Measurements from ENCODE around the gene ENTPD8. TPM values are rescaled to one million over a fixed set of nuclear protein-coding genes. Genes with fewer than 3 reads are reported as not detected.

The ENTPD8 gene
- total RNA-seq, 1 donor from 2014 or later = 0.24 TPM

DNA sequence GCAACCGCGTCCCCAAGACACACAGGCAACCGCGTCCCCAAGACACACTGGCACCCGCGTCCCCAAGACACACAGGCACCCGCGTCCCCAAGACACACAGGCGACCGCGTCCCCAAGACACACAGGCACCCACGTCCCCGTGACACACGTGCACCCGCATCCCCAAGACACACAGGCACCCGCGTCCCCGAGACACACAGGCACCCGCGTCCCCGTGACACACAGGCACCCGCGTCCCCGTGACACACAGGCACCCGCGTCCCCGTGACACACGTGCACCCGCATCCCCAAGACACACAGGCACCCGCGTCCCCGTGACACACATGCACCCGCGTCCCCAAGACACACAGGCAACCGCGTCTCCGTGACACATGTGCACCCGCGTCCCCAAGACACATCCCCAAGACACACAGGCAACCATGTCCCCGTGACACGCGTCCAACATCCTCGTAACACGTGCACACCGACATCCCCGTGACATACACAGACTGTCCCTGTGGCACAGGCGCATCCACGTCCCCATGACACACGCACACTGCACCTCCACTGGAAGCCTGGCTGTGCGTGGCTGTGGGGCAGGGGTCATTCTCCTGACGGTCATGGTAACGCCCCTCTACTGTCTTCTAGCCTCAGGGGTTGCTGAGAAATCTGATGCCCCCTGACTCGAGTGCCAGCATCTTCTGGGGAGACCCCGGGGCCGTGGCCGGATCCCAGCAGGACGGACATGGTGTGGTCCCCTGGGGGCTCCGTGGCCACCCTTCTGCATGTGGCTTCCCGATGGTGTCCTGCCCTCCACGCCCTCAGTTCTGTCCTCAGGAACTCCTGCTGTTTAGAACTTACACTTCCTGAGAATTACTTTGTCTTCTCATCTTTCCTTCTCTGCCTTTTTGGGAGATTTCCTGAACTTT is 42.3 kb downstream of the ENTPD8 start:
- H3K9me3 Mint-ChIP-seq (ENCODE audit: unreplicated experiment) = no peaks in the 10 kb centered on the region

GRCh38 chr9:137397675-137398423 is 43.3 kb downstream of the ENTPD8 start:
- no peak for TF ChIP-seq CTCF (IDR thresholded peaks at IDR 0.05)
- Mint-ChIP-seq H3K9me3 (ENCODE audit: unreplicated experiment) (no peaks in the 10 kb centered on the region), H3K27ac (ENCODE audit: unreplicated experiment) (no peak overlapping the region), H3K4me1 (ENCODE audit: unreplicated experiment) (peaks cover 5% of the 10 kb centered on the region), H3K36me3 (ENCODE audit: unreplicated experiment) (peaks cover 12% of the 10 kb centered on the region), H3K27me3 (ENCODE audit: unreplicated experiment) (no peaks in the 10 kb centered on the region), H3K4me3 (ENCODE audit: unreplicated experiment) (no peak overlapping the region)
- DNase-seq (ENCODE audit: extremely low spot score, unreplicated experiment) = no peak

More for the DNA sequence above, 42.3 kb downstream of the ENTPD8 start:
- TF ChIP-seq CTCF (IDR thresholded peaks at IDR 0.05) = no peak
- H3K4me1 Mint-ChIP-seq (ENCODE audit: unreplicated experiment) = peaks cover 5% of the 10 kb centered on the region
- H3K4me3 Mint-ChIP-seq (ENCODE audit: unreplicated experiment) = no peak overlapping the region
- H3K27ac Mint-ChIP-seq (ENCODE audit: unreplicated experiment) = no peak overlapping the region
- H3K36me3 Mint-ChIP-seq (ENCODE audit: unreplicated experiment) = peaks cover 12% of the 10 kb centered on the region
- no peaks in the 10 kb centered on the region for H3K27me3 Mint-ChIP-seq (ENCODE audit: unreplicated experiment)
- DNase-seq (ENCODE audit: extremely low spot score, unreplicated experiment) = no peak

DNA sequence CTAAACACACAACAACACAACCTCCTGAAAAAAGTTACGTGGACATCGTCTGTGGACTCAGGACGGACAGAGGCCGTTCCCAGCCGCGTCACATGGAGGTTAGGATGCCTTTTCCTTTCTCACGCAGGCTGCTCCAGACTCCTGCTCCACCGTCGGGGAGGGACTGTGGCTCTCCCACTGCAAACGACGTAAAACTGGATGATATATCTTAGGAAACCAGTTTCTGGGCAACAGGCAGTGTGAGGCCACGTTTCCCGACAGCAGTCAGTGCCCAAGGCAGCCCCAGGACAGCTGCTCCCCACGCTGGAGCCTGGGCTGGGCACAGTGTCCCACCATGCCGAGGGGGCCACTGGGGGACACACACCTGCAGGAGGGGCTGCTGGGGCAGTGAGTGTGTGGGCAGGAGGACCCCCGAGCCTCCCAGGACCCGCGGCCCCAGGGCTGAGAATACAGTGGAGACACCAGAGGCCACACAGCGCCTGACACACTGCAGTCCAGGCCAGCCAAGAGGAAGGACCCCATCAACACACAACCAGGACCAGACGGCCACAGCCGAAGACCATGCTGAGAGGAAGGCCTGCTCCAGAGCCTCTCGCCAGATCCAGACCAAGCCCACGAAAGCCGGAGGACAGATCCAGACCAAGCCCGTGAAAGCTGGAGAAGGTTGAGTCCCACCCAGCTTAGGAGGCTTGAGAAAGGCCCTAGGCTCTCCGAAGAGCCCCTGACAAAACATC is 44.4 kb downstream of the ENTPD8 start:
- Mint-ChIP-seq H3K4me3 (ENCODE audit: unreplicated experiment) (no peak overlapping the region), H3K27ac (ENCODE audit: unreplicated experiment) (no peak overlapping the region), H3K36me3 (ENCODE audit: unreplicated experiment) (peaks cover 12% of the 10 kb centered on the region), H3K9me3 (ENCODE audit: unreplicated experiment) (no peaks in the 10 kb centered on the region), H3K4me1 (ENCODE audit: unreplicated experiment) (peaks cover 5% of the 10 kb centered on the region), H3K27me3 (ENCODE audit: unreplicated experiment) (no peaks in the 10 kb centered on the region)
- no peak for DNase-seq (ENCODE audit: extremely low spot score, unreplicated experiment)
- TF ChIP-seq CTCF (IDR thresholded peaks at IDR 0.05) = no peak

GRCh38 chr9:137396227-137396626 is 44.9 kb downstream of the ENTPD8 start:
- peaks cover 5% of the 10 kb centered on the region for H3K4me1 Mint-ChIP-seq (ENCODE audit: unreplicated experiment)
- DNase-seq (ENCODE audit: extremely low spot score, unreplicated experiment) = no peak
- peaks cover 12% of the 10 kb centered on the region for H3K36me3 Mint-ChIP-seq (ENCODE audit: unreplicated experiment)
- H3K4me3 Mint-ChIP-seq (ENCODE audit: unreplicated experiment) = no peak overlapping the region
- TF ChIP-seq CTCF (IDR thresholded peaks at IDR 0.05) = no peak
- H3K9me3 Mint-ChIP-seq (ENCODE audit: unreplicated experiment) = no peaks in the 10 kb centered on the region
- no peak overlapping the region for H3K27ac Mint-ChIP-seq (ENCODE audit: unreplicated experiment)
- H3K27me3 Mint-ChIP-seq (ENCODE audit: unreplicated experiment) = no peaks in the 10 kb centered on the region
